Measurements from ENCODE around the gene RND2.

DNA sequence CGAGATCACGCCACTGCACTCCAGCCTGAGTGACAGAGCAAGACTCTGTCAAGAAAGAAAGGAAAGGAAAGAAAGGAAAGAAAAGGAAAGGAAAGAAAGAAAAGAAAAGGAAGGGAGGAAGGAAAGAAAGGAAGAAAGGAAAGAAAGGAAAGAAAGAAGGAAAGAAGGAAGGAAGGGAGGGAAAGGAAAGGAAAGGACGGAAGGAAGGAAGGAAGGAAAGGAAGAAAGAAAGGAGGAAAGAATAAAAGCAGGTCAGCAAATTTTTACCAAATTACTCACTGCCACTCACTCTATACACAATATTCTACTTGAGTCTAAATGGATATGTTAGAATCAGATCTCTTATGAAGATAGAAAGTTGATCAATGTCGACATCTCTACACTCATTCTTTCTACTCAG is 49.8 kb downstream of the RND2 start:
- TF ChIP-seq CTCF (IDR thresholded peaks at IDR 0.05; ENCODE audit: insufficient read depth, low read length), result no peak
- no peak for TF ChIP-seq POLR2AphosphoS5 (IDR thresholded peaks at IDR 0.05; ENCODE audit: low read depth)
- TF ChIP-seq, protein P1, sequence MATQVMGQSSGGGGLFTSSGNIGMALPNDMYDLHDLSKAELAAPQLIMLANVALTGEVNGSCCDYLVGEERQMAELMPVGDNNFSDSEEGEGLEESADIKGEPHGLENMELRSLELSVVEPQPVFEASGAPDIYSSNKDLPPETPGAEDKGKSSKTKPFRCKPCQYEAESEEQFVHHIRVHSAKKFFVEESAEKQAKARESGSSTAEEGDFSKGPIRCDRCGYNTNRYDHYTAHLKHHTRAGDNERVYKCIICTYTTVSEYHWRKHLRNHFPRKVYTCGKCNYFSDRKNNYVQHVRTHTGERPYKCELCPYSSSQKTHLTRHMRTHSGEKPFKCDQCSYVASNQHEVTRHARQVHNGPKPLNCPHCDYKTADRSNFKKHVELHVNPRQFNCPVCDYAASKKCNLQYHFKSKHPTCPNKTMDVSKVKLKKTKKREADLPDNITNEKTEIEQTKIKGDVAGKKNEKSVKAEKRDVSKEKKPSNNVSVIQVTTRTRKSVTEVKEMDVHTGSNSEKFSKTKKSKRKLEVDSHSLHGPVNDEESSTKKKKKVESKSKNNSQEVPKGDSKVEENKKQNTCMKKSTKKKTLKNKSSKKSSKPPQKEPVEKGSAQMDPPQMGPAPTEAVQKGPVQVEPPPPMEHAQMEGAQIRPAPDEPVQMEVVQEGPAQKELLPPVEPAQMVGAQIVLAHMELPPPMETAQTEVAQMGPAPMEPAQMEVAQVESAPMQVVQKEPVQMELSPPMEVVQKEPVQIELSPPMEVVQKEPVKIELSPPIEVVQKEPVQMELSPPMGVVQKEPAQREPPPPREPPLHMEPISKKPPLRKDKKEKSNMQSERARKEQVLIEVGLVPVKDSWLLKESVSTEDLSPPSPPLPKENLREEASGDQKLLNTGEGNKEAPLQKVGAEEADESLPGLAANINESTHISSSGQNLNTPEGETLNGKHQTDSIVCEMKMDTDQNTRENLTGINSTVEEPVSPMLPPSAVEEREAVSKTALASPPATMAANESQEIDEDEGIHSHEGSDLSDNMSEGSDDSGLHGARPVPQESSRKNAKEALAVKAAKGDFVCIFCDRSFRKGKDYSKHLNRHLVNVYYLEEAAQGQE (IDR thresholded peaks at IDR 0.05; ENCODE audit: insufficient replicate concordance, low read depth), result no peak
